A549 (cell line): ENCODE data around the gene ATAD2B.
A peak's percentile ranks its signal among the peaks of the same experiment; 100 is the strongest.

Experiments used
- GATA3 ChIP-seq: IDR thresholded peaks from 2 replicates; pipeline ENCODE4 v1.6.1; 2012; ENCODE audit warnings: borderline replicate concordance
- HDAC2 ChIP-seq: fragments of 200-600 bp; sonication (generic); IDR thresholded peaks from 2 replicates; pipeline ENCODE4 v1.6.1; 2016
- MAFK ChIP-seq: fragments of 450-650 bp; IDR thresholded peaks from 2 replicates; pipeline ENCODE4 v1.6.1; 2014; ENCODE audit not compliant: partially characterized antibody
- MAZ ChIP-seq: fragments of 150-350 bp; IDR thresholded peaks from 2 replicates; pipeline ENCODE4 v1.6.1; 2014; ENCODE audit warnings: antibody characterized with exemption, low read depth, low read length, borderline replicate concordance
- POLR2A ChIP-seq: IDR thresholded peaks from 2 replicates; pipeline ENCODE4 v1.6.1; 2012; ENCODE audit warnings: mild to moderate bottlenecking, low read length
- SMC3 ChIP-seq: fragments of >200 bp; sonication (Bioruptor Twin); formaldehyde crosslinking; IDR thresholded peaks from 3 replicates; pipeline ENCODE4 v1.6.1; 2018; ENCODE audit warnings: inconsistent platforms
- ZFP36 ChIP-seq: fragments of 450-650 bp; IDR thresholded peaks from 2 replicates; pipeline ENCODE4 v1.6.1; 2014; ENCODE audit warnings: borderline replicate concordance; ENCODE audit not compliant: partially characterized antibody
- TF ChIP-seq, protein P1 (sequence below): fragments of >200 bp; sonication (Bioruptor Twin); formaldehyde crosslinking; IDR thresholded peaks from 3 replicates; pipeline ENCODE4 v1.5.1; 2016

DNA sequence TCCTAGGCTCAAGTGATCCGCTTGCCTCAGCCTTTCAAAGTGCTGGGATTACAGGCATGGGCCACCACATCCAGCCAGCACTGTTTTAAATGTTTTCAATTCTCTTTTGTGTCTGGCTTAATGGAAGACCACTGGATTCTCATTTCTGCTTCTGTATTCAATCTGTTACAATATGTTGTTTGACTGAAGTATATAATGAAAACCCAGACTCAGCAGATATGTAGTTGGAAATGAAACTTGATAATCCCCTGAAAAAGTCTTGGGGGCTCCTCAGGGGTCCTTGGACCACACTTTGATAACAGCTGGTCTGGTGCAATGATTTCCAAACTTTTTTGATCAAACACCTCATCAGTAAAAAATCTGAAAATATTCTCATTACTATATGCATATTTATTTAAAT is 132.7 kb downstream of the ATAD2B start:
- no peak for TF ChIP-seq HDAC2
- TF ChIP-seq ZFP36 = no peak
- no peak for TF ChIP-seq MAZ
- TF ChIP-seq SMC3 = no peak
- TF ChIP-seq, protein P1, sequence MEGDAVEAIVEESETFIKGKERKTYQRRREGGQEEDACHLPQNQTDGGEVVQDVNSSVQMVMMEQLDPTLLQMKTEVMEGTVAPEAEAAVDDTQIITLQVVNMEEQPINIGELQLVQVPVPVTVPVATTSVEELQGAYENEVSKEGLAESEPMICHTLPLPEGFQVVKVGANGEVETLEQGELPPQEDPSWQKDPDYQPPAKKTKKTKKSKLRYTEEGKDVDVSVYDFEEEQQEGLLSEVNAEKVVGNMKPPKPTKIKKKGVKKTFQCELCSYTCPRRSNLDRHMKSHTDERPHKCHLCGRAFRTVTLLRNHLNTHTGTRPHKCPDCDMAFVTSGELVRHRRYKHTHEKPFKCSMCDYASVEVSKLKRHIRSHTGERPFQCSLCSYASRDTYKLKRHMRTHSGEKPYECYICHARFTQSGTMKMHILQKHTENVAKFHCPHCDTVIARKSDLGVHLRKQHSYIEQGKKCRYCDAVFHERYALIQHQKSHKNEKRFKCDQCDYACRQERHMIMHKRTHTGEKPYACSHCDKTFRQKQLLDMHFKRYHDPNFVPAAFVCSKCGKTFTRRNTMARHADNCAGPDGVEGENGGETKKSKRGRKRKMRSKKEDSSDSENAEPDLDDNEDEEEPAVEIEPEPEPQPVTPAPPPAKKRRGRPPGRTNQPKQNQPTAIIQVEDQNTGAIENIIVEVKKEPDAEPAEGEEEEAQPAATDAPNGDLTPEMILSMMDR = no peak
- no peak for TF ChIP-seq GATA3
- TF ChIP-seq MAFK = peak; percentile 56
- no peak for TF ChIP-seq POLR2A
